Measurements from ENCODE around the gene PDE4B. TPM values are rescaled to one million over a fixed set of nuclear protein-coding genes. Genes with fewer than 3 reads are reported as not detected.

The PDE4B gene
- total and polyA plus RNA-seq, 10 of the 15 experiments (the other 5 are each of a cell fraction or from before 2014, with no cell fraction given) = 3.0 to 13.2 (median 5.7) TPM

GRCh38 chr1:66342707-66343106 is 550.0 kb downstream of the PDE4B start (continued):
- TF ChIP-seq SUPT20H (IDR thresholded peaks at IDR 0.05; ENCODE audit: borderline replicate concordance, control insufficient read depth, low read depth, low read length) (no peak), CREM (IDR thresholded peaks at IDR 0.05; ENCODE audit: low read depth) (no peak), RELB (IDR thresholded peaks at IDR 0.05; ENCODE audit: low read depth) (0 out of 2 replicates have a peak, but pooled peaks have one; percentile 27), POLR2AphosphoS5 (IDR thresholded peaks at IDR 0.05; ENCODE audit: low read length) (peak; percentile 52; the same call in 1 of the 2 replicates), NR2F1 (conservative IDR thresholded peaks at IDR 0.05) (no peak), SP1 (IDR thresholded peaks at IDR 0.05; ENCODE audit: low read depth, low read length) (no peak), EGR1 (IDR thresholded peaks at IDR 0.05; ENCODE audit: borderline replicate concordance in 1 of 2, low read depth in 2 of 2, low read length in 2 of 2) (no peak), MEF2B (IDR thresholded peaks at IDR 0.05; ENCODE audit: partially characterized antibody, poor library complexity, severe bottlenecking) (no peak), SREBF1 (IDR thresholded peaks at IDR 0.05; ENCODE audit: low read length) (no peak)

GRCh38 chr1:66343569-66344325 is 551.1 kb downstream of the PDE4B start:
- in situ Hi-C loops (cut with MboI) = no loop called here
- DNase-seq (ENCODE audit: low read depth, low spot score) = no peak
- WGBS (ENCODE audit: insufficient coverage, insufficient replicate concordance, low lambda C conversion rate, missing lambda C conversion rate) = 35% methylated on average over 1 of the region's 1 CpG

More at GRCh38 chr1:66343569-66344325, 551.1 kb downstream of the PDE4B start:
- Histone ChIP-seq H3K27me3 (replicated peaks in 1 of 2; ENCODE audit: control insufficient read depth in 2 of 2, insufficient read depth in 2 of 2, low read length in 1 of 2) (no peaks in the 10 kb centered on the region), H3K4me2 (ENCODE audit: control insufficient read depth, insufficient read depth) (peak overlapping the region; percentile 82), H2AFZ (ENCODE audit: control insufficient read depth, low read depth, low read length) (no peak overlapping the region), H3K36me3 (ENCODE audit: control insufficient read depth in 2 of 2, insufficient read depth in 2 of 2, low read length in 1 of 2) (no peaks in the 10 kb centered on the region), H3K4me1 (ENCODE audit: control insufficient read depth, insufficient read depth, low read length) (peaks cover 23% of the 10 kb centered on the region), H3K79me2 (ENCODE audit: control insufficient read depth, insufficient read depth, low read length) (peaks cover 94% of the 10 kb centered on the region), H3K9me3 (replicated peaks; ENCODE audit: control insufficient read depth, insufficient read depth, low read length) (no peaks in the 10 kb centered on the region), H3K4me3 (peak overlapping the region; percentile 35; the same call in 1 of the 2 replicates), H3K9ac (ENCODE audit: control insufficient read depth, insufficient read depth, low read length) (no peak overlapping the region), H4K20me1 (ENCODE audit: control insufficient read depth, insufficient read depth) (no peaks in the 10 kb centered on the region), H3K27ac (ENCODE audit: control insufficient read depth, insufficient read depth) (peak overlapping the region; percentile 83)
- intact Hi-C loops (cut with micrococcal nuclease; ENCODE audit: unreplicated experiment) = loop anchor here (10.0 kb wide), 1 partner anchor 389 kb away; no protein-coding TSS in a partner anchor
- ChIA-PET CTCF (interaction anchor here (0.6 to 12.8 kb wide), 20 partner anchors 9 to 101 kb away, joined by 3 to 150 read pairs (median 8); no protein-coding TSS in a partner anchor), POLR2A (interaction anchor here (0.6 to 7.3 kb wide), 7 partner anchors 10 to 924 kb away, joined by 3 to 79 read pairs (median 3); no protein-coding TSS in a partner anchor), RAD21 (ENCODE audit: unreplicated experiment) (interaction anchor here (1.0 to 13.1 kb wide), 20 partner anchors 10 to 101 kb away, joined by 3 to 238 read pairs (median 11); no protein-coding TSS in a partner anchor), SMC1A (ENCODE audit: uncharacterized antibody, unreplicated experiment) (interaction anchor here (1.0 to 13.8 kb wide), 23 partner anchors 8 to 106 kb away, joined by 3 to 463 read pairs (median 12); no protein-coding TSS in a partner anchor)
- no peak for FAIRE-seq
- BruUV-seq (replicated peaks) = no TSS peak
- peak; percentile 11 for ATAC-seq
- peak; percentile 49 for TF ChIP-seq RAD21 (IDR thresholded peaks at IDR 0.05; ENCODE audit: insufficient read depth, low read depth, low read length)
- TF ChIP-seq CTCF (IDR thresholded peaks at IDR 0.05 in 2 of 3, conservative IDR thresholded peaks at IDR 0.05 in 1 of 3; ENCODE audit: control insufficient read depth in 2 of 3, extremely low read depth in 1 of 3, insufficient read depth in 1 of 3, low read depth in 3 of 3, low read length in 3 of 3) = peak in 2 of 3 experiments; percentile 21 to 50; a peak in 3 of 6 replicates
- no peak for TF ChIP-seq SPI1 (IDR thresholded peaks at IDR 0.05; ENCODE audit: borderline replicate concordance, insufficient read depth, low read depth, low read length)

All from GM12878 (cell line).